Caco-2 (cell line): ENCODE results near the gene IL26. TPM values are rescaled to one million over a fixed set of nuclear protein-coding genes. Genes with fewer than 3 reads are reported as not detected.

Experiments
- BruUV-seq: library from RNA; stranded (reverse); fragments of 400-500 nt; replicated peaks from 2 replicates; lab custom pipeline; 2021; lab: Mats Ljungman, UMichigan
- CTCF ChIA-PET: fragments of 300-600 bp; sonication (Branson Sonifier 250); formaldehyde crosslinking; loops from one replicate; lab custom pipeline; 2022; ENCODE audit warnings: antibody characterized with exemption; lab: Charles Lee
- POLR2A ChIA-PET: fragments of 300-600 bp; sonication (Branson Sonifier 250); formaldehyde crosslinking; loops from one replicate; lab custom pipeline; 2022; ENCODE audit warnings: antibody characterized with exemption; lab: Charles Lee
- DNase-seq, 2 experiments: peaks; one replicate each; pipeline versions ENCODE4 v3.0.0 to v3.0.0-alpha.2; 2020 to 2022
- H3K27me3 ChIP-seq: replicated peaks from 2 replicates; pipeline ENCODE4 v1.6.0; 2011; ENCODE audit warnings: low read length; ENCODE audit not compliant: control insufficient read depth, insufficient read depth
- H3K36me3 ChIP-seq: 2 replicates; pipeline ENCODE4 v1.5.1; 2011; ENCODE audit warnings: low read length; ENCODE audit not compliant: control insufficient read depth, insufficient read depth
- H3K4me1 ChIP-seq: fragments of 250-450 bp; sonication (Bioruptor Pico); 2 replicates; pipeline ENCODE4 v1.5.1; 2020; ENCODE audit warnings: mild to moderate bottlenecking
- H3K4me3 ChIP-seq: 2 replicates; pipeline ENCODE4 v1.5.1; 2011; ENCODE audit warnings: low read depth, mild to moderate bottlenecking, control low read depth, low read length
- H3K9me3 ChIP-seq: fragments of 250-450 bp; sonication (Bioruptor Pico); 2 replicates; pipeline ENCODE4 v1.5.1; 2020; ENCODE audit warnings: mild to moderate bottlenecking, moderate library complexity
- H3K27ac Mint-ChIP-seq: one replicate; pipeline ENCODE4 v1.8.0; 2022; ENCODE audit warnings: mixed read lengths; ENCODE audit not compliant: unreplicated experiment
- H3K27me3 Mint-ChIP-seq: one replicate; pipeline ENCODE4 v1.8.0; 2022; ENCODE audit warnings: mixed read lengths; ENCODE audit not compliant: insufficient read depth, unreplicated experiment
- H3K36me3 Mint-ChIP-seq: one replicate; pipeline ENCODE4 v1.8.0; 2022; ENCODE audit warnings: mild to moderate bottlenecking, mixed read lengths; ENCODE audit not compliant: insufficient read depth, unreplicated experiment
- H3K4me1 Mint-ChIP-seq: one replicate; pipeline ENCODE4 v1.8.0; 2022; ENCODE audit warnings: low read depth, mixed read lengths; ENCODE audit not compliant: unreplicated experiment
- H3K4me3 Mint-ChIP-seq: one replicate; pipeline ENCODE4 v1.8.0; 2022; ENCODE audit warnings: mild to moderate bottlenecking, moderate library complexity, mixed read lengths; ENCODE audit not compliant: unreplicated experiment
- H3K9me3 Mint-ChIP-seq: one replicate; pipeline ENCODE4 v1.8.0; 2022; ENCODE audit warnings: mixed read lengths; ENCODE audit not compliant: unreplicated experiment
- CTCF ChIP-seq, 2 experiments: fragments of 200-600 bp in 1 of 2; IDR thresholded peaks; 1 replicate in 1 of 2; 2 replicates in 1 of 2; pipeline versions ENCODE4 v1.5.1 to v1.8.0; 2011 to 2022; ENCODE audit warnings: antibody characterized with exemption in 1 of 2, control low read depth in 1 of 2, inconsistent platforms in 1 of 2, low read depth in 1 of 2, low read length in 1 of 2, mild to moderate bottlenecking in 1 of 2, moderate library complexity in 1 of 2; ENCODE audit not compliant: insufficient read depth in 1 of 2, severe bottlenecking in 1 of 2, unreplicated experiment in 1 of 2
- intact Hi-C: fragments of 100-400 bp; cut with micrococcal nuclease; formaldehyde crosslinking; loops from one replicate; pipeline ENCODE4 v1.10.0; 2022; ENCODE audit not compliant: unreplicated experiment
- total RNA-seq: library from RNA; stranded (reverse); gene quantifications from 2 replicates; pipeline ENCODE4 v1.2.3, GENCODE V29; 2022

IL26 gene
- total RNA-seq, 1 experiment from 2014 or later = not detected

GRCh38 chr12:68166317-68166831 lies 59.2 kb downstream of the IL26 start:
- Histone ChIP-seq H3K27me3 (no peaks in the 10 kb centered on the region), H3K9me3 (no peaks in the 10 kb centered on the region), H3K4me1 (no peaks in the 10 kb centered on the region), H3K4me3 (no peak overlapping the region), H3K36me3 (no peaks in the 10 kb centered on the region)
- ChIA-PET POLR2A (no interaction called here), CTCF (no interaction called here)
- Mint-ChIP-seq H3K4me3 (no peak overlapping the region), H3K9me3 (no peaks in the 10 kb centered on the region), H3K27ac (no peak overlapping the region), H3K27me3 (no peaks in the 10 kb centered on the region), H3K4me1 (no peaks in the 10 kb centered on the region), H3K36me3 (no peaks in the 10 kb centered on the region)
- TF ChIP-seq CTCF (IDR thresholded peaks at IDR 0.05; ENCODE audit: insufficient read depth in 1 of 2, low read depth in 1 of 2, low read length in 1 of 2, severe bottlenecking in 1 of 2, unreplicated experiment in 1 of 2) = no peak
- DNase-seq = no peak
- intact Hi-C loops = no loop called here
- no TSS peak for BruUV-seq

- no peaks in the 10 kb centered on the region for H3K9me3 ChIP-seq
- Mint-ChIP-seq H3K9me3 (no peaks in the 10 kb centered on the region), H3K27ac (no peak overlapping the region), H3K36me3 (no peaks in the 10 kb centered on the region), H3K4me3 (no peak overlapping the region), H3K4me1 (no peaks in the 10 kb centered on the region), H3K27me3 (no peaks in the 10 kb centered on the region)
- no peak overlapping the region for H3K4me3 ChIP-seq
- no peaks in the 10 kb centered on the region for H3K27me3 ChIP-seq
- no peaks in the 10 kb centered on the region for H3K4me1 ChIP-seq
- no peak for DNase-seq
- no peak for TF ChIP-seq CTCF (IDR thresholded peaks at IDR 0.05; ENCODE audit: insufficient read depth in 1 of 2, low read depth in 1 of 2, low read length in 1 of 2, severe bottlenecking in 1 of 2, unreplicated experiment in 1 of 2)
- H3K36me3 ChIP-seq = no peaks in the 10 kb centered on the region
- intact Hi-C loops = no loop called here
- POLR2A ChIA-PET = no interaction called here
- BruUV-seq = no TSS peak
- CTCF ChIA-PET = no interaction called here
Observed at GRCh38 chr12:68163560-68164081, 62.0 kb downstream of the IL26 start.

- no peak for TF ChIP-seq CTCF (IDR thresholded peaks at IDR 0.05; ENCODE audit: insufficient read depth in 1 of 2, low read depth in 1 of 2, low read length in 1 of 2, severe bottlenecking in 1 of 2, unreplicated experiment in 1 of 2)
- ChIA-PET POLR2A (no interaction called here), CTCF (no interaction called here)
- no peak for DNase-seq
- Mint-ChIP-seq H3K27ac (no peak overlapping the region), H3K36me3 (no peaks in the 10 kb centered on the region), H3K4me3 (no peak overlapping the region), H3K9me3 (no peaks in the 10 kb centered on the region), H3K27me3 (no peaks in the 10 kb centered on the region), H3K4me1 (no peaks in the 10 kb centered on the region)
- no TSS peak for BruUV-seq
- intact Hi-C loops = no loop called here
- H3K4me1 ChIP-seq = no peaks in the 10 kb centered on the region
- no peaks in the 10 kb centered on the region for H3K36me3 ChIP-seq
- H3K27me3 ChIP-seq = no peaks in the 10 kb centered on the region
- no peak overlapping the region for H3K4me3 ChIP-seq
- no peaks in the 10 kb centered on the region for H3K9me3 ChIP-seq
Observed at GRCh38 chr12:68162374-68162773, 63.2 kb downstream of the IL26 start.
